Measurements from ENCODE around the gene PCNX1.

GRCh38 chr14:70901269-70901668 lies 6.0 kb upstream of the PCNX1 start:
- TF ChIP-seq CTCF (IDR thresholded peaks at IDR 0.05) (no peak), POLR2A (IDR thresholded peaks at IDR 0.05) (no peak), EP300 (IDR thresholded peaks at IDR 0.05) (no peak)

Data from tibial nerve (tissue), 4 donors.